GM20000 (cell line): ENCODE results near the gene CBY2.

Source experiments
- DNase-seq: peaks from one replicate; pipeline ENCODE4 v3.0.0; 2012; ENCODE audit warnings: low spot score
- TF ChIP-seq, protein P1 (sequence below): IDR thresholded peaks from 2 replicates; pipeline ENCODE4 v1.5.1; 2012; ENCODE audit warnings: mild to moderate bottlenecking, control low read depth; ENCODE audit errors: extremely low read depth, missing control alignments

CBY2 gene

DNA sequence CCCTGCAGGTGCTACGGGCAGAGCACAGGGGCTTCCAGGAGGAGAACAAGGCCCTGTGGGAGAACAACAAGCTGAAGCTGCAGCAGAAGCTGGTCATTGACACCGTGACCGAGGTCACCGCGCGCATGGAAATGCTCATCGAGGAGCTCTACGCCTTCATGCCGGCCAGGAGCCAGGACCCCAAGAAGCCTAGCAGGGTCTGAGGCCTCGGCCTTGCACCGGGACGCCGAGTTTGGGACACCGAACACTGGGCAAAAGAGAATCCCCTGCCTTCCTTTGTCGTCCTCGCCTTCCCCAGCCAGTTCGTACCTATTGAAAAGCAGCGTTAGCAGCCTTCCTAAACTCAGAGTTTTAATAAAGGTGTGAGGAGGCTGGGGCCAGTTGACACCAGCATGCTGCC is 12.1 kb downstream of the CBY2 start:
- no peak for DNase-seq
- TF ChIP-seq, protein P1, sequence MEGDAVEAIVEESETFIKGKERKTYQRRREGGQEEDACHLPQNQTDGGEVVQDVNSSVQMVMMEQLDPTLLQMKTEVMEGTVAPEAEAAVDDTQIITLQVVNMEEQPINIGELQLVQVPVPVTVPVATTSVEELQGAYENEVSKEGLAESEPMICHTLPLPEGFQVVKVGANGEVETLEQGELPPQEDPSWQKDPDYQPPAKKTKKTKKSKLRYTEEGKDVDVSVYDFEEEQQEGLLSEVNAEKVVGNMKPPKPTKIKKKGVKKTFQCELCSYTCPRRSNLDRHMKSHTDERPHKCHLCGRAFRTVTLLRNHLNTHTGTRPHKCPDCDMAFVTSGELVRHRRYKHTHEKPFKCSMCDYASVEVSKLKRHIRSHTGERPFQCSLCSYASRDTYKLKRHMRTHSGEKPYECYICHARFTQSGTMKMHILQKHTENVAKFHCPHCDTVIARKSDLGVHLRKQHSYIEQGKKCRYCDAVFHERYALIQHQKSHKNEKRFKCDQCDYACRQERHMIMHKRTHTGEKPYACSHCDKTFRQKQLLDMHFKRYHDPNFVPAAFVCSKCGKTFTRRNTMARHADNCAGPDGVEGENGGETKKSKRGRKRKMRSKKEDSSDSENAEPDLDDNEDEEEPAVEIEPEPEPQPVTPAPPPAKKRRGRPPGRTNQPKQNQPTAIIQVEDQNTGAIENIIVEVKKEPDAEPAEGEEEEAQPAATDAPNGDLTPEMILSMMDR = no peak

DNA sequence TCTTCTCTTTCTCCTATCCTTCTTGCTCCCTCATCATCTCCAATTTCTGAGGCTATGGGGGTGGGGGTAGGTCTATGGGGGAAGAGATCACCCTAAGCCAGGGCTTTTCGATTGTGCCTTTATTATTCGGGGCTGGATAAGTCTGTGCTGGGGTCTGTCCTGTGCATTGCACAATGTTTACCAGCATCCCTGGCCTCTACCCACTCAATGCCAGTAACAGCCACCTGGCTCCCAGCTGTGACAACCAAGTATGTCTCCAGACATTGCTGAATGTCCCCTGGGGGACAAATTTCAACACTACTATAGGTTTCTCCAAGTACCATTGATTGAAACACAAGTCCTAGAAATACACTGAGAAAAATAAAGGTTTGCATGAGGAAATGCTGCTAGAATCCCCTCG is 13.2 kb downstream of the CBY2 start:
- TF ChIP-seq, protein P1 = no peak
- no peak for DNase-seq

DNA sequence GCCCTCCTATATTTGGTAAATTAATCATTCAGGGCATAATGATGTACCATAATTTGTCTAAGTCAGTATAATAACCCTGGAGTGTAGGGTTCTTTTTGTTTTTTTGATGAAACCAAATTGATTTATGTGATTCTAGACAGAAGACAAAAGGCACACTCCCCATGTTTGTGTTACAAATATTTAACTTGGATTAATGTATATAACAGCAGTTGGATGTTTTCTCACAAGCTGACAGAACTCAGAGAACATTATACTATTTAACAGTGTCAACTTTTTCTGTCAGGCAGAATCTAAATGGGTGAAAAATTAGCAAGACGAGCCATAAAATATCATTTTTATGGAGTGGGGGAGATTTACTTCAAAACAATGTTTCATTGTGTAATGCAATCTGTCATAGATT is 15.2 kb downstream of the CBY2 start:
- TF ChIP-seq, protein P1 = no peak
- DNase-seq = no peak

DNA sequence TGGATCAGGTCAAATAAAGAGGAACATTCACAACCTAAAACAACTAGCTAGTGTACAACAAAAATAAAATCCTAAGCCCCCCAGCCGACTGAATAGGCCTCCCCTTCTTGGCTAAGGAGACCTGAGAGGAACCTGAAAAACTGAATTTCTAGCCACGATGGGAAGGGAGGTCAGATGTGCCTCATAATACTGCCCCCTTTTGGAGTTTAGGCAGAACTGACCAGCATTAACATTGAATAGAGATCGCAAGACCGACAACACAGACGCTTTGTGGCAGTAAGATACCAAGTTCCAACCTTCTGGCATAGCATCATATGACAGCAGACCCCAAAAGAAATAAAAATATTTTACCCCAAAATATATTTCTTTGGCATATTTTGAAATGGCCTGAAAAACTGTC is 15.9 kb downstream of the CBY2 start:
- peak; percentile 69 for DNase-seq
- TF ChIP-seq, protein P1 = peak; percentile 41

DNA sequence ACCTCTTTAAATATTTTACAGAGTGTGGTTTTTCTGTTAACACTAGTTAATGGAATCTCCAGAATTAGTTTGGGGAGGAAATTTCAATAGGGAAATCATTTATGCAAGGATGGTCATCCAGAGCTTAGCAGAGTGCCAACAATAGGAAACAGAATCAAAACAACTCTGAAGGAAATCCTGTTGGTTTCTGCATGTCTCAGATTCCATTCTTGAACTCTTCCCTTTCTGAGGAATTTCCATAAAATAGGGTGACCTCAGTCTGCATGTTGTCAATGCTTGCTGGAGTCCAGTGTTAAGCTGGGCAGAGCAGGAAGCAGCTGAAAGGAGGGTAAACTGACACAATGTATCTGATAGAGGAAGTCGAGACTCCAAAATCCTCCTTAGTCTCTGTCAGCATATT is 16.9 kb downstream of the CBY2 start:
- TF ChIP-seq, protein P1 = no peak
- no peak for DNase-seq

DNA sequence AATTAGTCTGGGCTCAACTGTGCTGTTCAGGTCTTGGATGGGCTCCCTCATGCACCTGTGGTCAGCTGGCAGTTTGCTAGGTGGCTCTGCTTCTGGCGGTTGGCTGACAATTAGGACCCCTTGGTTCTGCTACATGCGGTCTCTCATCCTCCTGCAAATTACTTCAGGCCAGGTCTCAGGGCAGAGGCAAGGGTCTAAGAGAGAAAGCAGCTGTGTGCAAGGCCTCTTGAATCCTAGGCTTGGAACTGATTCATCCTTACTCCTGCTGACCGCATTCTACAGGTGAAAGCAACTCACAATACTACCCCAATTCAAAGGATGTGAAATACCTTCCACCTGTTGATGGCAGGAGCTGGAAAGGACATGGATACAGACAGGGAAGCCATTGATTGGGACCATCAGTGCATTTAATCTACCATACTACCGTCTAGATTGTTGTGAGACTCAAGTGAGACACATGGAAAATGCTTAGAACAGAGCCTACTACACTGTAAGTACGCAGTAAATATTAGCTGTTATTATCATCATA is 19.1 kb downstream of the CBY2 start:
- TF ChIP-seq, protein P1 = no peak

DNA sequence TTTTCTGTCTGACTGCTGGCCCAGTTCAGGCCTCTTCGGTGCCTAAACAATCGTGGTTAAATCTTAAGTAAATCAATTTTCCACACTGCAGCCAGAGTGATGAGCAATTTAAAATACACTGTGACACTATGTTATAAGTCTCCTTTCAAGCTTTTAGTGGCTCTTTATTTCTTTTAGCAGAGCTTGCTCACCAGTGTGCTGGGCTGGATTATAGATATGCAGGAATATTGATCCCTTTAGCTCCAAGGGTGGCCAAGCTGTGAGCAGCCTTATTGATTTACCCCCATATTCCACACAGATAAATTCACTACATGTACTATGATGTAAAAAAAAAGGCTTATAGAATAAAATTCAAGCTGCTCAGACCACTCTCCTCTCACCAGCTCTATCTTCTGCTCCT is 21.7 kb downstream of the CBY2 start:
- TF ChIP-seq, protein P1 = no peak
- DNase-seq = no peak

More for the DNA sequence above, 19.1 kb downstream of the CBY2 start:
- DNase-seq = no peak
